ENCODE results near the gene NTN5. TPM values are rescaled to one million over a fixed set of nuclear protein-coding genes. Genes with fewer than 3 reads are reported as not detected.

Gene NTN5
- total RNA-seq, 6 donors from 2014 or later: 0.57 to 3.1 (median 1.0) TPM; not detected in 1

- 0% methylated on average over 12 to 19 of the region's 38 CpGs for WGBS, 2 donors
- TF ChIP-seq EP300 (IDR thresholded peaks at IDR 0.05): peak in 1 of 4 donors; percentile 63
- peak; percentile 63 to 82 for TF ChIP-seq POLR2AphosphoS5 (IDR thresholded peaks at IDR 0.05)
- TF ChIP-seq POLR2A (IDR thresholded peaks at IDR 0.05): no peak
- ATAC-seq (ENCODE audit: low FRiP score in 2 of 2) (peak; percentile 86 to 95), DNase-seq (peak; percentile 98 to 99)
- Histone ChIP-seq H3K4me3 (peak overlapping the region; percentile 66 to 82 (median 78)), H3K9me3 (no peaks in the 10 kb centered on the region), H3K27me3 (no peaks in the 10 kb centered on the region), H3K27ac (peak overlapping the region; percentile 92 to 97 (median 95)), H3K36me3 (no peaks in the 10 kb centered on the region), H3K4me1 (peaks cover 47 to 57% (median 50%) of the 10 kb centered on the region in 4 donors)
Observed at GRCh38 chr19:48637449-48637947, 35.3 kb downstream of the NTN5 start.

DNA sequence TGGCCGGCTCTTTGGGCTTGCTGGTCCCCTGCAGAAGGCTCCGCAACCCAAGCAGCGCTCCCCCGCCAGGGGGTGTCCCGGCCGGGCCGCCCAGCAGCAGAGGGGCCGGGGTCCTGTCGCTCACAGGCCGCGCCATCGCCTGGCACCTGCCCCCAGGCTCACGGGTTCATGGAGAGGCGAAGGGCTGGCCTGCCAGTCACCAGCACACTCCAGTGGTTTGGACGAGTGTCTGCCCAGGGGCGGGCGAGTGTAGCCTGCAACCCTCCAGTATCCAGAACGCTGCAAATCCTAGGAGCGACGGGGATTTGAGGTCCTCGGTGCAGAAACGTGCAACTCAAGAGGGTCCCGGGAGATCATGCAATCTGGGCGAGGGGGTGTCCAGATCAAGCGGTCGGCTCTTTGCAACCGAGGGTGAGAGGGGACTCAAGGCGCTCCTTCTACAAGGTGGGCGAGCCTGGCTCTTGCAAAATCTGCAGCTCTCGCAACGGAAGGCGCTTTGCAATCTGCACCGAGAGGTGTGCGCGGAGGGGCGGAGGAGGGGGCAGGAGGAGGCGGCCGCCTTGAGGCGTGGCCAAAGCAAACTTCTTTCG is 35.9 kb downstream of the NTN5 start, which contains the start of gene DBP:
DBP (minus strand) TSS at position 521 of the 590 bp plus-strand sequence; CDS start at position 136, 385 bp downstream.
- 0% methylated on average over 17 of the region's 40 CpGs; no CpG with 5 or more reads in 1 of the 2 donors for whole genome bisulfite sequencing, 2 donors
- ATAC-seq (ENCODE audit: low FRiP score in 2 of 2) (no peak), DNase-seq (peak; percentile 70 to 91)
- Histone ChIP-seq H3K4me1 (peaks cover 52 to 63% (median 55%) of the 10 kb centered on the region in 4 donors), H3K27ac (peak within 1 kb of the TSS; percentile 92 to 97 (median 95)), H3K27me3 (no peaks in the 10 kb centered on the region), H3K9me3 (no peaks in the 10 kb centered on the region), H3K36me3 (no peaks in the 10 kb centered on the region), H3K4me3 (peak within 1 kb of the TSS; percentile 66 to 82 (median 78))
- peak in 2 of 4 donors; percentile 26 to 67 for TF ChIP-seq POLR2A (IDR thresholded peaks at IDR 0.05)
- TF ChIP-seq, protein P1, sequence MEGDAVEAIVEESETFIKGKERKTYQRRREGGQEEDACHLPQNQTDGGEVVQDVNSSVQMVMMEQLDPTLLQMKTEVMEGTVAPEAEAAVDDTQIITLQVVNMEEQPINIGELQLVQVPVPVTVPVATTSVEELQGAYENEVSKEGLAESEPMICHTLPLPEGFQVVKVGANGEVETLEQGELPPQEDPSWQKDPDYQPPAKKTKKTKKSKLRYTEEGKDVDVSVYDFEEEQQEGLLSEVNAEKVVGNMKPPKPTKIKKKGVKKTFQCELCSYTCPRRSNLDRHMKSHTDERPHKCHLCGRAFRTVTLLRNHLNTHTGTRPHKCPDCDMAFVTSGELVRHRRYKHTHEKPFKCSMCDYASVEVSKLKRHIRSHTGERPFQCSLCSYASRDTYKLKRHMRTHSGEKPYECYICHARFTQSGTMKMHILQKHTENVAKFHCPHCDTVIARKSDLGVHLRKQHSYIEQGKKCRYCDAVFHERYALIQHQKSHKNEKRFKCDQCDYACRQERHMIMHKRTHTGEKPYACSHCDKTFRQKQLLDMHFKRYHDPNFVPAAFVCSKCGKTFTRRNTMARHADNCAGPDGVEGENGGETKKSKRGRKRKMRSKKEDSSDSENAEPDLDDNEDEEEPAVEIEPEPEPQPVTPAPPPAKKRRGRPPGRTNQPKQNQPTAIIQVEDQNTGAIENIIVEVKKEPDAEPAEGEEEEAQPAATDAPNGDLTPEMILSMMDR (IDR thresholded peaks at IDR 0.05): peak in 3 of 6 experiments; percentile 14 to 38 (median 17)
- TF ChIP-seq EP300 (IDR thresholded peaks at IDR 0.05): no peak

GRCh38 chr19:48635966-48636858 is 36.6 kb downstream of the NTN5 start:
- ATAC-seq (ENCODE audit: low FRiP score in 2 of 2) (no peak), DNase-seq (peak; percentile 64 to 77)
- peak overlapping the region; percentile 66 to 82 (median 78) for H3K4me3 ChIP-seq
- H3K9me3 ChIP-seq: no peaks in the 10 kb centered on the region
- H3K27me3 ChIP-seq: no peaks in the 10 kb centered on the region
- TF ChIP-seq POLR2AphosphoS5 (IDR thresholded peaks at IDR 0.05): no peak
- TF ChIP-seq, protein P1 (IDR thresholded peaks at IDR 0.05): no peak
- TF ChIP-seq EP300 (IDR thresholded peaks at IDR 0.05): no peak
- no peak for TF ChIP-seq POLR2A (IDR thresholded peaks at IDR 0.05)
- peaks cover 60 to 70% (median 62%) of the 10 kb centered on the region in 4 donors for H3K4me1 ChIP-seq
- no peaks in the 10 kb centered on the region for H3K36me3 ChIP-seq
- 1% methylated on average over 23 to 30 of the region's 35 CpGs for WGBS, 2 donors
- H3K27ac ChIP-seq: peak overlapping the region; percentile 92 to 97 (median 95)

DNA sequence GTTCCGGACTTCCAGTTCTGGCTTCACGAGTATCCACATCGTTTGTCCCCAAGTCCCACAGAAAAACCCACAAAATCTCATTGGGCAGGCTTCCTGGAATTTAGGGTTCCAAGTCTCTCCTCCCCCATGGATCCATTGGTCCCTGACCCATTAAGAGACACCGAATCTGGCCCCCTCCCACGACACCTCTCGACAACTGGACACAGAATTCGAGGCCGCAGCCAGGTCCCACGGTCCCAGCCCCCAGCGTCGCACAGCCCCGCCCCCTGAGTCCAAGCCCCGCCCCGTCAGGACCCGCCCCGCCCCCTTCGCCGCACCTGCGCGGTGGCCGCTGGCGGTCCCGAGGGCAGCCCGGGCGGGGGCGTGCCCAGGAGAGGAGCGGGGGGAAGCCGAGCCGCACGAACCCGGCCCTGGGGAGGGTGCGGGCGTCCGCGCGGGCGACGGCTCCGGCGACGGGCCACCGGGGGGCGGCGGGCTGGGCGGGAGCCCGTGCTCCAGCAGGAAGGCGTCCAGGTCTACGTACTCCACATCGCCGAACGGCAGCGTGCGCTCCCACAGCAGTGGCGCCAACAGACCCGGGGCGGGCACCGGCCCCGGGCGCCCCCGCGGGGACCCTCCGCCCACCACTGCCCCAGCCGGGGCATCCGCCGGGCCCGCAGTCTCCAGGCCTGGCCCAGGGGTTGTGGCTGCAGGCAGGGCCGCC is 37.4 kb downstream of the NTN5 start:
- Histone ChIP-seq H3K4me1 (peaks cover 68 to 77% (median 70%) of the 10 kb centered on the region in 4 donors), H3K27ac (peak overlapping the region; percentile 92 to 97 (median 95)), H3K27me3 (no peaks in the 10 kb centered on the region), H3K9me3 (no peaks in the 10 kb centered on the region), H3K4me3 (peak overlapping the region; percentile 66 to 82 (median 78)), H3K36me3 (no peaks in the 10 kb centered on the region)
- TF ChIP-seq POLR2AphosphoS5 (IDR thresholded peaks at IDR 0.05): peak in 1 of 2 donors; percentile 76
- peak in 2 of 4 donors; percentile 77 to 79 for TF ChIP-seq POLR2A (IDR thresholded peaks at IDR 0.05)
- TF ChIP-seq, protein P1 (IDR thresholded peaks at IDR 0.05): peak in 1 of 6 experiments; percentile 29
- TF ChIP-seq EP300 (IDR thresholded peaks at IDR 0.05): peak in 1 of 4 donors; percentile 50
- DNase-seq: peak; percentile 83 to 94
- 0 to 2% methylated on average over 9 to 14 of the region's 67 CpGs for WGBS, 2 donors
- peak; percentile 59 to 62 for ATAC-seq (ENCODE audit: low FRiP score in 2 of 2)

Measured in upper lobe of left lung (tissue), 6 donors.